ENCODE measurements around the gene ITGA11. TPM values are rescaled to one million over a fixed set of nuclear protein-coding genes. Genes with fewer than 3 reads are reported as not detected.

The ITGA11 gene
- total RNA-seq, 1 donor from 2014 or later = 0.22 TPM

DNA sequence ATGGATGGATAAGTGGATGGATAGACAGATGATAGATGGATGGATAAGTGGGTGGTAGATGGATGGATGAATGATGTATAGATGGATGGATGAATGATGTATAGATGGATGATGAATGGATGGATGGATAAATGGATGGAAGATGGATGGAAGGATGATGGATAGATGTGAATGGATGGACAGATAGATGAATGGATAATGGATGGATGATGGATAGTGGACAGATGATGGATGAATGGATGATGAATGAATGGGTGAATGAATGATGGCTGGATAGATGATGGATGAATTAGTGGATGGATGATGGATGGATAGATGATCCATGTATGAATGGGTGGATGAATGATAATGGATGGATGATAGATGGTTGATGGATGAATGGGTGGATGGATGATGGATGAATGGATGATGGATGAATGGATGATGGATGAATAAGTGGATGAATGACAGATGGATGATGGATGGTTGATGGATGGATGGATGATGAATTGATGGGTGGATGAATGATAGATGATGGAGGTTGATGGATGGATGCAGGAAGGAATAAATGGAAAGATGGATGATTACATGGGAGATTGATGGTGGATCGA is 69.3 kb downstream of the ITGA11 start:
- peaks cover 5% of the 10 kb centered on the region for H3K27me3 Mint-ChIP-seq (ENCODE audit: unreplicated experiment)
- no peaks in the 10 kb centered on the region for H3K9me3 Mint-ChIP-seq (ENCODE audit: unreplicated experiment)
- no peak overlapping the region for H3K27ac Mint-ChIP-seq (ENCODE audit: unreplicated experiment)
- H3K4me1 Mint-ChIP-seq (ENCODE audit: low read depth, unreplicated experiment) = peaks cover 7% of the 10 kb centered on the region
- H3K36me3 Mint-ChIP-seq (ENCODE audit: unreplicated experiment) = no peaks in the 10 kb centered on the region
- no peak overlapping the region for H3K4me3 Mint-ChIP-seq (ENCODE audit: unreplicated experiment)
- DNase-seq = no peak
- TF ChIP-seq, protein P1, sequence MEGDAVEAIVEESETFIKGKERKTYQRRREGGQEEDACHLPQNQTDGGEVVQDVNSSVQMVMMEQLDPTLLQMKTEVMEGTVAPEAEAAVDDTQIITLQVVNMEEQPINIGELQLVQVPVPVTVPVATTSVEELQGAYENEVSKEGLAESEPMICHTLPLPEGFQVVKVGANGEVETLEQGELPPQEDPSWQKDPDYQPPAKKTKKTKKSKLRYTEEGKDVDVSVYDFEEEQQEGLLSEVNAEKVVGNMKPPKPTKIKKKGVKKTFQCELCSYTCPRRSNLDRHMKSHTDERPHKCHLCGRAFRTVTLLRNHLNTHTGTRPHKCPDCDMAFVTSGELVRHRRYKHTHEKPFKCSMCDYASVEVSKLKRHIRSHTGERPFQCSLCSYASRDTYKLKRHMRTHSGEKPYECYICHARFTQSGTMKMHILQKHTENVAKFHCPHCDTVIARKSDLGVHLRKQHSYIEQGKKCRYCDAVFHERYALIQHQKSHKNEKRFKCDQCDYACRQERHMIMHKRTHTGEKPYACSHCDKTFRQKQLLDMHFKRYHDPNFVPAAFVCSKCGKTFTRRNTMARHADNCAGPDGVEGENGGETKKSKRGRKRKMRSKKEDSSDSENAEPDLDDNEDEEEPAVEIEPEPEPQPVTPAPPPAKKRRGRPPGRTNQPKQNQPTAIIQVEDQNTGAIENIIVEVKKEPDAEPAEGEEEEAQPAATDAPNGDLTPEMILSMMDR (IDR thresholded peaks at IDR 0.05; ENCODE audit: partially characterized antibody, unreplicated experiment) = no peak

DNA sequence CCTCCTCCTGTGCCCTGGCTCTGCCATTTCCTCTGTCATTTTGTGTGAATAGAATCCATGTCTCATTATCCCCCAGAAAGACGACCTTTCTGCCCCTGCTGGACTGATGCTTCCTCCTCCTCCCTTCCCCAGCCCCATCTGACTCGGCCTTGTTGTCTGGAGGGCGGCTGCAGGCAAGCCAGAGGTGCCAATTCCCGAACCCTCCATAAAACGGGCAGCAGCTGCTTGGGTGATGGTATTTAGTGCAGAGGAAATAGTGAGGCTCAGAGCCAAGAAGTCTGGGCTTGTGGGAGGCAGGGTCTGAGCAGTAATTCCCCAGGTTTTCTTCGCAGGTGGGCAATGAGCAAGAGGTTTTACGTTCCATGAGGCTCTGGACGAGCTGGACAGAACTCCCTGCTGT is 71.2 kb downstream of the ITGA11 start:
- TF ChIP-seq, protein P1 (IDR thresholded peaks at IDR 0.05; ENCODE audit: partially characterized antibody, unreplicated experiment) = no peak
- Mint-ChIP-seq H3K27ac (ENCODE audit: unreplicated experiment) (no peak overlapping the region), H3K4me1 (ENCODE audit: low read depth, unreplicated experiment) (peaks cover 2% of the 10 kb centered on the region), H3K4me3 (ENCODE audit: unreplicated experiment) (no peak overlapping the region), H3K36me3 (ENCODE audit: unreplicated experiment) (no peaks in the 10 kb centered on the region), H3K27me3 (ENCODE audit: unreplicated experiment) (peaks cover 5% of the 10 kb centered on the region), H3K9me3 (ENCODE audit: unreplicated experiment) (no peaks in the 10 kb centered on the region)
- DNase-seq = no peak

DNA sequence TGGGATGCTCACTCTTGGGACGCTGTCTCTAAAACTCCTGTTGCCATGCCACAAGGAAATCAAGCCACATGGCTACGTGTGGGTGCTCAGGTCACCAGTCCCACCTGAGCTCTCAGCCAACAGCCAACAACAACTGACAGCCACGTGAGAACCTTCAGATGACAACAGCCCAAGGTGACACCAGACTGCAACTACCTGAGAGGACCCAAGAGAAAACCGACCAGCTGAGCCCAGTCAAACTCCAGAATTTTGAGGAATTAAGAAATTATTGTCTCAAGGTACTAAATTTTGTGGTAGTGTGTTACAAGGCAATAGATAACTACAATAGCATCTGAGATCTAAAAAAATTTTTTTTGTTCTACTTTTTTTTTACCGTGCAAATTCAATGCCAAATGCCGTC is 75.2 kb downstream of the ITGA11 start:
- Mint-ChIP-seq H3K9me3 (ENCODE audit: unreplicated experiment) (peaks cover 2% of the 10 kb centered on the region), H3K36me3 (ENCODE audit: unreplicated experiment) (no peaks in the 10 kb centered on the region), H3K4me3 (ENCODE audit: unreplicated experiment) (no peak overlapping the region), H3K27ac (ENCODE audit: unreplicated experiment) (no peak overlapping the region), H3K4me1 (ENCODE audit: low read depth, unreplicated experiment) (peaks cover 13% of the 10 kb centered on the region), H3K27me3 (ENCODE audit: unreplicated experiment) (peaks cover 4% of the 10 kb centered on the region)
- TF ChIP-seq, protein P1 (IDR thresholded peaks at IDR 0.05; ENCODE audit: partially characterized antibody, unreplicated experiment) = no peak
- DNase-seq = no peak

DNA sequence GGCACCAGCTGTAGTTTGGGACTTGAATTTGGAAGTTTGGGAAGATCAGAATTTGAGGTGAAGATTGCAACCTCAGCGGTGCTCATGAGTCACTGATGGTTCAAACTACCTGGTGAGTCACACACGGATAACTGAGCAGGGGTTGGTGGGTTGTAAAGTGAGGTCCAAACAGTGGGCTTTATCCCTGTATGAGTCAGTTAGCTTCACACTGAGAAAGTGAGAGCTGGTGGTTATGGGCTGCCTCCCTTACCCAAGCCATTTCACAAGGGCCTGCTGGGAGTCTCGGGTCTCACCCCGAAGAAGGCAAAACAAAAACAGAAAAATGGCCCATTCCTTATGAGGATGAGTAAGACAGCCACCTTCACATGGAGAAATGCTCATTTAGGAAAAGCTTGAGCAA is 77.0 kb downstream of the ITGA11 start:
- Mint-ChIP-seq H3K27ac (ENCODE audit: unreplicated experiment) (no peak overlapping the region), H3K4me1 (ENCODE audit: low read depth, unreplicated experiment) (peaks cover 16% of the 10 kb centered on the region), H3K4me3 (ENCODE audit: unreplicated experiment) (no peak overlapping the region), H3K36me3 (ENCODE audit: unreplicated experiment) (no peaks in the 10 kb centered on the region), H3K27me3 (ENCODE audit: unreplicated experiment) (peaks cover 4% of the 10 kb centered on the region), H3K9me3 (ENCODE audit: unreplicated experiment) (peaks cover 2% of the 10 kb centered on the region)
- no peak for DNase-seq
- TF ChIP-seq, protein P1 (IDR thresholded peaks at IDR 0.05; ENCODE audit: partially characterized antibody, unreplicated experiment) = no peak

DNA sequence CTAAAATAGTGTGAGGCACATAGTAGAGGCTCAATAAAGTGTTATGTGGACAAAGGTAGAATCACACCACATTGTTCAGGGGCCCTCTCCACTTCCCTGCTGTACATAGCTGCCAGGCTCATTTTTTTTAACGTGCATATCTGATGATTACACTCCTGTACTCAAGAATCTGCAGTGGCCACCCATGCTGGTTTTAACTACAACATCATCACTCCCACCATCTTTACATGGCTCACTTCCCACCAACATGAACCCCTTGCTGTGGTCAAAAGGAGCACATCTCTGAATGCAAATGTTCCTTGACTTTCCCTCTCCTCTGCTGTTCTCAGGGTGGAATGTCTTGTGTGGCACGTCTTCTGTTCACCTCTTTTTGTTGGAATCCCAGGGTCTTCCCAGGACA is 77.7 kb downstream of the ITGA11 start:
- no peak overlapping the region for H3K27ac Mint-ChIP-seq (ENCODE audit: unreplicated experiment)
- H3K36me3 Mint-ChIP-seq (ENCODE audit: unreplicated experiment) = no peaks in the 10 kb centered on the region
- no peak for DNase-seq
- H3K27me3 Mint-ChIP-seq (ENCODE audit: unreplicated experiment) = peaks cover 4% of the 10 kb centered on the region
- H3K9me3 Mint-ChIP-seq (ENCODE audit: unreplicated experiment) = peaks cover 2% of the 10 kb centered on the region
- TF ChIP-seq, protein P1 (IDR thresholded peaks at IDR 0.05; ENCODE audit: partially characterized antibody, unreplicated experiment) = no peak
- H3K4me1 Mint-ChIP-seq (ENCODE audit: low read depth, unreplicated experiment) = peaks cover 16% of the 10 kb centered on the region
- no peak overlapping the region for H3K4me3 Mint-ChIP-seq (ENCODE audit: unreplicated experiment)
